ENCODE results near the gene LRIG2.

GRCh38 chr1:113178106-113178505 lies 105.1 kb downstream of the LRIG2 start:
- TF ChIP-seq SIN3A (IDR thresholded peaks at IDR 0.05; ENCODE audit: borderline replicate concordance, insufficient read depth, low read length) (no peak), TAF1 (IDR thresholded peaks at IDR 0.05; ENCODE audit: borderline replicate concordance, insufficient read depth, low read length) (no peak)

Data from PFSK-1 (cell line).